HG03175 (cell line): ENCODE results near the gene PLAC9.
"Not testable (repeated sequence)": the region's sequence is repeated elsewhere in the genome, so short reads cannot be mapped to it uniquely, and the experiment has no call there.

Source experiments
- ATAC-seq: cut with Tn5 transposase; IDR thresholded peaks from one replicate; pipeline ENCODE4 v1.9.1; 2021; ENCODE audit warnings: mild to moderate bottlenecking, moderate library complexity; ENCODE audit not compliant: unreplicated experiment

The PLAC9 gene

DNA sequence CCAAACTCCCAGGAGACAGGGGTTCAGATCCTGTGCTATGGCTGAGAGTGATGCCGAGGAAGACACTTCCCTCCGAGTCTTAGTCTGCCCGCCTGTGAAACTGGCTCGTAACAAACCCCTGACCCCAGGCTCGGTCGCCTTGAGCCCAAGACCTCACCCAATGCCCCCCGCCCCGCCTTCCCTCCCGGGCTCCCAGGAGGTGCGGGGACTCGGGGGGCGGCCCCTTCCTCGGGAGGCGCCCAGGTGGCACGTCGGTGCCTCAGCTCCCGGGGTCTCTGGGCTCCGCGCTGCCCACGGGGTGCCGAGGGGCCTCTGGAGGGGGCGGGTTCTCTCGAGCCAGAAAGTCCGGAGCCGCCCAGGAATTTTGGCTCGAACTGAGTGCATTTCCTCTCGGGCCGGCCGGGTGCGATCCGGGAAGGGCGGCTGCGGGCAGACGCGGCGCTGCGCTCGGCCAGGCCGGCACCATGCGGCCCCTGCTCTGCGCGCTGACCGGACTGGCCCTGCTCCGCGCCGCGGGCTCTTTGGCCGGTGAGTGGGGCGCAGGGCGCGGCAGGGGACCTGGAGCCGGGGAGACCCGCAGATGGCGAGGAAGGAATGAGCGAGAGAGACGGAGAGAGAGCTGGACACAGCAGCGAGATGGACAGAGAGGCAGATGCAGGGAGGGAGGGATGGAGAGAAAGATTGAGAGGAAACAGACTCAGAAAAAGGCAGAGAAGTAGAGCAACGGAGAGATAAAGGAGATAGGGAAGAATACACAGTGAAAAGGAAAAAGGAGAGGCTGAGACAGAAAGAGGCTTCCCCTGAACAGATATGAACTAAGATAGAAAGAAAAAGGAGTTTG is at the start of gene PLAC9:
Gene PLAC9, plus strand, starts transcription at position 432 of the 841 bp plus-strand sequence. Its CDS starts 33 bp downstream, at position 465.
- no peak for ATAC-seq

GRCh38 chr10:80090121-80090520 is 42.4 kb upstream of the PLAC9 start:
- ATAC-seq = no peak

- no peak for ATAC-seq
These were observed 38.3 kb upstream of the PLAC9 start for GRCh38 chr10:80094231-80094630.

GRCh38 chr10:80098272-80098671 is 34.3 kb upstream of the PLAC9 start:
- not testable (repeated sequence) for ATAC-seq

DNA sequence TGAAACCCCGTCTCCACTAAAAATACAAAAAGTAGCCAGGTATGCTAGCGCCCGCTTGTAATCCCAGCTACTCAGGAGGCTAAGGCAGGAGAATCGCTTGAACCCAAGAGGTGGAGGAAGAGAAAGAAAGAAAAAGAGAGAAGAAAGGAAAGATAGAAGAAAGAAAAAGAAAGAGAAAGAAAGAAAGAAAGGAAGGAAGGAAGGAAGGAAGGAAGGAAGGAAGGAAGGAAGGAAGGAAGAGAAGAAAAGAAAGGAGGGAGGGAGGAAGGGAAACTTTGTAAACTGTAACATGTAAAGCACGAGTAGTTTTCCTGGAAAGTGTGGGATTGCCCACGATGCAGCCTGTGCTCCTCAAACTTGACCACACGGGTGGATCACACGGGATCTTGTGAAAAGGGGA is 33.2 kb upstream of the PLAC9 start:
- ATAC-seq = not testable (repeated sequence)

DNA sequence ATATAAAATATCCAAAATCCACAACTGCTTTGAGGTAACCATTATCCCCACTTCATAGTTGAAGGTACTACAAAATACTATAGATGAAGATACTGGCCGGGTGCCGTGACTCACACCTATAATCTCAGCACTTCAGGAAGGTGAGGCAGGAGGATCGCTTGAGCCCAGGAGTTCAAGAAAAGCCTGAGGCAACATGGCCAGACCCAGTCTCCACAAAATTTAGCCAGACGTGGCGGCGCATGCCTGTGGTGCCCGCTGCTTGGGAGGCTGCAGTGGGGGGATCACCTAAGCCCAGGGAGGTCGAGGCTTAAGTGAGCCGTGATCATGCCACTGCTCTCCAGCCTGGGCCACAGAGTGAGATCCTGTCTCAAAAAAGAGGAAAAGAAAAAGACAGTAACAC is 32.4 kb upstream of the PLAC9 start:
- ATAC-seq = no peak

DNA sequence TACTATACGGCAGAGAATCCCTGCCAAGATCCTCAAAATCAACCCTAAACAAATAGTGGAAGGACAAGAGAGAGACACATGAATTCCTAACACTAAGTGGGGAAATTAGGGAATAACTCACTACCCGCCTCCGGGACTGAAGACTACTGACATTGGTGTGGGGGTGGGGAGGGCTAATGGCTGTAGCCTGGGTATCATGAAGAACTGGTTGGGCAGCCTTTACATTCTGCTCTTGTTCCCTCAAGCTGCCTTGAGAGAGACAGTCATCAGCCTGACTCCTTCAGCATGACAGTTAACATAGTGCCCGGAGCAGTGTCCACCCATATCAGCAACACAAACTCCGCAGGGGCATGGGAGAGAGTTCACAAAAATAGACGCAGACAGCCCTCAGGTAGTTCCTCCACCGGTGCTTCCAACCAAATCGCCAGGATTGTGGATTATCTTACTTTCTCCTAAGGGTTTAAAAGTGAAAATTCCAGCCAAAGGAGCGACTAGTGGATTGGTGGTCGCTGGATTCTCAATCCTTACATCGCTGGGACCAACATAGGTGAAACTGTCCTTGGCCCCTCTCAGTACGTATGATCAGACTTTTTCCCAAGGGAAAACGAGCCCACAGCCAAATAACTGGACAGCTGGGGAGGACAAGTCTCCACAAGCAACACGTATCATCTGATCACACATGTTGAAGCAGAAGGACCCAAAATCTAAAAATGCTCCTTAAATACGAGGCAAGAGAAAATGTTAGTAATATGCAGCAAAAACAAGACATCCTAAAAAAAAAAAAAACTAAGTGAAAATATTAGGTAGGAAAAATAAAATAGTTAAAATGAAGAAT is 31.5 kb upstream of the PLAC9 start:
- ATAC-seq = no peak

- ATAC-seq = peak; percentile 84
These were observed 28.2 kb upstream of the PLAC9 start for GRCh38 chr10:80104066-80104926.

DNA sequence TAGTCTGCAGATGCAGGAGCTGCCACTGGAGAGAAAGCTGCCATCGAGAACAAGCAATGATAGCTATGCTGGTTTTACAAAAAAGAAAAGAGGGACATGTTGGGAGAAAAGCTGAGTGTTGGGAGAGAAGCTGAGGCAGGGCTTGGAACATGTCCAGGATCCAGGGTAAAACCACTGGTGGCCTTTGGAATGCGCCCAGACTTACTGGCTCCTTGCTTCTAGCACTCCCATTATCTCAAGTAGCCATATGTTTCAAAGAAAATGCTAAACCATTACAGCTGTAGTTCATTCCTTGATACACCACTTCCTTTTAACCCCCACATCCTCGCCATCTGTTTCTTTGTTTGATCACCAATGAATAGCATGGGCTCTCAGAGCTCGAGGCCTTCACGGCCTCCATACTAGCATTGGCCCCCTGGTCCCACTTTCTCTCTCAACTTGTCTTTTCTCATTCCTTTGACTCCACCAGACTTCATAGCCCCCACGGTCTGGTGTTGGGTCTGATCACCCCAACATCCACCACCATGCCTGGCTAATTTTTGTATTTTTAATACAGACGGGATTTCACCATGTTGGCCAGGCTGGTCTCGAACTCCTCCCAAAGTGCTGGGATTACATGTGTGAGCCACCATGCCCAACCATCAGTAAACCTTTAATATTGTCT is 23.8 kb upstream of the PLAC9 start:
- no peak for ATAC-seq

GRCh38 chr10:80110986-80111385 is 21.5 kb upstream of the PLAC9 start:
- no peak for ATAC-seq

GRCh38 chr10:80118669-80119068 is 13.9 kb upstream of the PLAC9 start:
- ATAC-seq = no peak

DNA sequence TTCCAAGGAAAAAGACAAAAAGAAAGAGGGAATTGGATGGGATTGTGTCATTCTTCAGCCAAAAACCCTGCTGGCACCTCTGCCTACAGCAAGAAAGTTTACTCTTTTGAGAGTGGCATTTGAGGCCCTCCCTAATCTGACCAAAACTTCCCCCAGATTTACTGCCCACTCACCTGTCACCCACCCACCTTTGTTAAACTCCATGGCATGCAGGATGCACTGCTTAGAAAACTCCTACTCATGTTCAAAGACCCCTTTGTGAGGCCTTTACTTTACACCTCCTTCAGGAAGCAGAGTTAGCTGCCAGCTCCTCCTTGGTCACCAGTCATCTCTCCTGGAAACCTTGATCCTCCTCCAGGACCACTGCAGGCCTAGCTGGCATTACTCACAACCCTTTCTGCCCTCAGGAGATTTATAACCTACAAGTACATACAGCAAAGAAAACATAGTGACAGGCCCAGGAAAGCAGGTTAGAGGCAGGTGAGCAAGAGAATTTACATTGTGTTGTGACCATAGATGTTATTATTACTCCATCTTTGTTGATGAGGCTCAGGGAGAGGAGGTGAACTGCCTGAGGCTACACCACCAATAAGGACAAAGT is 10.3 kb upstream of the PLAC9 start:
- no peak for ATAC-seq

GRCh38 chr10:80122746-80123145 is 9.8 kb upstream of the PLAC9 start:
- ATAC-seq = no peak

GRCh38 chr10:80126876-80127275 is 5.7 kb upstream of the PLAC9 start:
- ATAC-seq = no peak

DNA sequence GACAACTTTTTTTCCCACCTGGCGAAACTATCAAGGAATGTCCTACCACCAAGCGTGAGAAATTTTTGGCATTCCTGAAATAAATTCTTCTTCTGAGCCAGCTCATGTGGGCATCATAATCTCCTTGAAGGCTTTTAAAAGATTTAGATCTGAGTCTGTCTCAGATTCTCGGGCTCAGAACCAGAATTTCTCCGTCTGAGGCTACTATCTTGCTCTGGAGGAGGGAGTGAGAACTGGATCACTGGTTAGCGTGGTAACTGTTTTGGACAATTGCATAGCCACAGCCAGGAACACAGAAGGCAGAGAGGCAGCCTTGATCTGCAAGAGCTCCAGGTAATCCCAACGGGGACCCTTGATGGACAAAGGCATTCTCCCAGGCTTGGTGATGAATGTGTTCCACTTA is 1.0 kb upstream of the PLAC9 start:
- ATAC-seq = no peak

DNA sequence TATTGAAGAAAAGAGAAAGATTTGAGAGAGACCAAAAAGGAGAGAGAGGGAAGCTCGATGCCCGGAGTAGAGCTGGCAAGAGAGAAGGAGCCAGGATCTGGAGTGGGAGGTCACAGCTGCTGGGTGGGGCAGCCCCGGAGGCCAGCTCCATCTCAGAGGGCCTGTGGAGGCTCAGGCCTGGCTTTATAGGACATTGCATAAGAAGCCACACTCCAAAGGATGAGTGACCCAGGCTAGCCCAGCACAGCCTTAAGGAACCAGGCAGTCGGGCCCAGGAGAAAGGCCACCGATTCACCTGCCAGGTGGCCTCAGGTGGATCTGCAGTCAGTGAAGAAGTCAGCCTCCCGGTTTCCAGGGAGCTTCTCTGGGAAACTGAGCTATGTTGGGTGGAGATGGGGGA is 676 bp downstream of the PLAC9 start:
- no peak for ATAC-seq

DNA sequence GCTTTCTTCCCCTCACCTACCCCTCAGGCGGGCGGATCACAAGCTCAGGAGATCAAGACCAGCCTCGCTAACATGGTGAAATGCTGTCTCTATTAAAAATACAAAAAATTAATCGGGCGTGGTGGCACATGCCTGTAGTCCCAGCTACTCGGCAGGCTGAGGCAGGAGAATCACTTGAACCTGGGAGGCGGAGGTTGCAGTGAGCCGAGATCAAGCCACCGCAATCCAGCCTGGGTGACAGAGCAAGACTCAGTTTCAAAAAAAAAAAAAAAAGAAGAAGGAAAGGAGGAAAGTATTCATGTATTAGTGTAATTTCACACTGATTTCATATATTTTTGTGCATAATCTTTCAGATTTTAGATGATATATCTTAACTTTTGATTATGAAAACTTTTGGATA is 1.2 kb downstream of the PLAC9 start:
- ATAC-seq = not testable (repeated sequence)

DNA sequence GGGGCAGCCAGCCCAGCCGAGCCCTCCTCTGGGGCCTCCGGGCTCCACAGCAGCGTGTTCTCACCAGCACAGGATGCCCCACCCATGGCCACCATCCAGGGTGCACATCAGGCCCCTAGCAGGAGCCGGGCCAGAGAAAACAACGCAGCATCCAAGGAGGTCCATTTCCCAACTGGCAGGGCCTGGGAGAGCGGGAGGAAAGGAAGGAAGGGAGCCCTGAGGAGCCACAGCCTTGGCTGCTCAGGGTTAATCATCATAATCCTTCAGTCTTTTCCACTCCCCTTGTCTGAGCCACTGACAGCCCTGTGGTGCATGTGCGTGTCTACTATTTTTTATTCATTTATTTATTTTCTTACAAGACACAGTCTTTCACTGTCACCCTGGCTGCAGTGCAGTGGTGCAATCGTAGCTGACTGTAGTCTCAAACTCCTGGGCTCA is 3.6 kb downstream of the PLAC9 start:
- ATAC-seq = no peak

GRCh38 chr10:80137031-80137862 is 4.7 kb downstream of the PLAC9 start:
- no peak for ATAC-seq
